Left ventricle myocardium superior (tissue), 1 donor: ENCODE results near the gene XK. TPM values are rescaled to one million over a fixed set of nuclear protein-coding genes. Genes with fewer than 3 reads are reported as not detected.

Experiments used
- ATAC-seq: fragments of 200-7000 bp; cut with Tn5 transposase; one replicate; pipeline ENCODE4 v1.9.1; 2020; ENCODE audit warnings: mild to moderate bottlenecking, moderate library complexity
- DNase-seq: peaks from one replicate; pipeline ENCODE4 v3.0.0-alpha.2; 2020
- intact Hi-C: fragments of 100-400 bp; cut with micrococcal nuclease; formaldehyde crosslinking; loops from one replicate; pipeline ENCODE4 v1.11.0; 2022
- total RNA-seq: library from RNA; stranded (reverse); fragmentation: NEBNext Ultra II Directional; extraction: Animal tissue kit (Norgen Biotek cat#: 25700); gene quantifications from one replicate; pipeline ENCODE4 v1.2.1, GENCODE V29; 2021
- donor health status: DM: no; HTN: yes; CAD: no; lungs with severe emphysema.

Gene XK
- total RNA-seq, 1 donor from 2014 or later: 8.7 TPM

DNA sequence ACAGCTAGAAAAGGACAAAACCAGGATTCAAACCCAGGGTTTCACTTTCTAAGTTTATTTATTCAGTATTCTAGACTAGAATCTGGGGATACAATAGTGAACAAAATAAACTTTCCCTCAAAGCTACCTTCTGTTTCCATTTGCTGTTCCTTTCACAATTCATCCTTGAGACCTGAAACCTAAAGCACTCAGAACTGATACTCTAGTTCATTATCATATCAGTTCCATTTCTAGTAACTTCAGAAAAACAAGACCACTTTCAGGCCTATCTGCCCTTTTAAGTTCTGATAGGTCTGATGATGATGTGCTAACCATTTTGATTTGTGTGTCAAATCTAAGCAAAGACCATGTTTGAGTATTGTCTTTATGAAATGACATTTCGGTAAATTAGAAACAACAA, 7.8 kb upstream of the XK start:
- DNase-seq (no peak), ATAC-seq (no peak)
- intact Hi-C loops: no loop called here

DNA sequence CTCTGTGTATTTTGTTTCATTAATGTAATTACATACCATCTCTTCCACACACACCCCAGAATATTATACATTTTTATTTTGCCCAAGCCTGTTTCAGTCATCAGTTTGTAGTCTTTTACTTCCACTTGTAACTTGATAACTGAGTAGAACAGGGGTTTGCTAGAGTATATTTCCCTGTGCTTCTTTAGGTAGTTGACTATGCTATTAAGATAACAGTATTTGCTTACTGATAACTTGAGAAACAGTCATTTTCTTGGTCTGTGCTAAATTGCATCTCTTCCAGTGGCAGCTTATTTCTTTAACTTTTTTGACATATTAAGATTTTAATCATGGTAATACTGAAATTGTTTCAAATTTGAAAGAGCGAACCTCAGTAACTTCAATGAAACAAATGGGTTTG, 7.0 kb upstream of the XK start:
- intact Hi-C loops: no loop called here
- no peak for DNase-seq

DNA sequence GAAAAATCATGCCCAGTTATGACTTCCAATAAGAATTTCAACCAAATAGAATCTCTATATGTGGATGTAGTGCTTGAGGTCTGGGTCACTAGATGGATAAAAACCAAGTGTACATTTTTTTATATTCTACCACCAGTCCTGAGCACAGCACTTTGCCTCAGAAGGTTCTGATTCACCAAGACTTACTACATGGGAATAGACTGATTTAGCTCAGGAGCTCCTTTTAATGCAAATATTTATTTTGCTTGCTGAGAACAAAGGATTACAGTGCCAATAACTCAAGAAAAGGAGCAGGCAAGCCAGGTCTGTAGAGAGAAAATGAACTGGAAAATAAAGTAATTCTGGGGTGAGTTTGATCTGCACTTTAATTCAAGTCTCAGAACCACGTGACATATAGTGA, 6.4 kb upstream of the XK start:
- no peak for ATAC-seq
- intact Hi-C loops: no loop called here
- no peak for DNase-seq

More for the DNA sequence above, 7.0 kb upstream of the XK start:
- ATAC-seq: no peak

DNA sequence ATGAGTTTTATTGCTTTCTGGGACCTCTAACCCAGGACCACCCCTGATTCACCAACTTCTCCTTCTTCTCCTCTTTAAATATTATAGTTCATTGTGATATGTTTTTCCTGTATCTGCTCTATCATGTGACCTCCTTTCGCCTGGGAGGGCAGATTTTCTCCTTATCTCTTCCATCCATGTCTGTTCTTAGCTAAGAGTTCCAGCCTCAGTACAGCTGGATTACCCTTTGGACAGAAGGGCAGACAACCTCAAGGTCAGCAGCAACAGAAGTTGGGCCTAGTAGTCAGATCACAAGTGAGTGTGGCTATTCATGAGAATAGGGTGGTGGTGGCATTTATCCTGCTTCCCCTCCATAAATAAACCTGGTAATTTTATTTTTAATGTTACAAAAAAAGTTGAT, 5.7 kb upstream of the XK start:
- intact Hi-C loops: no loop called here
- ATAC-seq: no peak
- no peak for DNase-seq

DNA sequence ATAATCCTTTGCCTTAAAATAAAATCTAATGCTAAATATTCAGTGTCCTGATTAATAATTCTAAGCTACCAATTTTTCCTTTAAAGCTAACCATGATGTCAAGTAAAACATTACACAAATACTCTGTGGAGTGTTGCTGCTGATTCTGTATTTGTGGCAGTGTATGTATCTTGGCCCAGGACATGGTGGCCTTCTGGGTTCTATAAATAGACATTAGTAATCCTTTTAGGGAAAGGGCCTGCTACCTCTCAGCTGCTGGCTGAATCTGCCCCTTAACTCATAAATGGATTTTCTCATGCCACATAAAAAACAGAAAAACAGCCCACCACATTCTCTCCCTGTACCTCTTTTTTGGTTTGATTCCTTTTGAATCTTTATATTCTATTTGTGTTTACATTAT, 1.2 kb upstream of the XK start:
- intact Hi-C loops: no loop called here
- peak; percentile 85 for ATAC-seq
- no peak for DNase-seq

DNA sequence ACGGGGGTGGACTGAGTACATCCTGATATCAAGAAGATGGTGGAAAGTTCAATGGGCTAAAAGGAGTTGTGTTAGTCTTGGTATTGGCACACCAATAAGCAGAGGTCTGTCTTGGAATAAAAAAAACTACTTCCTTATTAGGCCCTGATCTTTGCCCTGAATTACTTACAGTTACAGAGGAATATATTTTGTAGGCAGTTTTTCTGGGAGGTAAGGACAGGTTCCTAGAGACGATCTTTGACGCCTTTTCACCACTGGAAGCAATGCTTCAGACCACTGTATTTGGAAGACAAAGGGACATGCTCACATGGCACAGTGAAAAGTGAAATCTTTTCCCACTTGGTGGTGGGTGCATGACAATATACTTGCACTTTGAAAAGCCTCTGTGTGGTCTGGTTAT, 618 bp upstream of the XK start:
- DNase-seq (no peak), ATAC-seq (peak; percentile 20)
- intact Hi-C loops: no loop called here

DNA sequence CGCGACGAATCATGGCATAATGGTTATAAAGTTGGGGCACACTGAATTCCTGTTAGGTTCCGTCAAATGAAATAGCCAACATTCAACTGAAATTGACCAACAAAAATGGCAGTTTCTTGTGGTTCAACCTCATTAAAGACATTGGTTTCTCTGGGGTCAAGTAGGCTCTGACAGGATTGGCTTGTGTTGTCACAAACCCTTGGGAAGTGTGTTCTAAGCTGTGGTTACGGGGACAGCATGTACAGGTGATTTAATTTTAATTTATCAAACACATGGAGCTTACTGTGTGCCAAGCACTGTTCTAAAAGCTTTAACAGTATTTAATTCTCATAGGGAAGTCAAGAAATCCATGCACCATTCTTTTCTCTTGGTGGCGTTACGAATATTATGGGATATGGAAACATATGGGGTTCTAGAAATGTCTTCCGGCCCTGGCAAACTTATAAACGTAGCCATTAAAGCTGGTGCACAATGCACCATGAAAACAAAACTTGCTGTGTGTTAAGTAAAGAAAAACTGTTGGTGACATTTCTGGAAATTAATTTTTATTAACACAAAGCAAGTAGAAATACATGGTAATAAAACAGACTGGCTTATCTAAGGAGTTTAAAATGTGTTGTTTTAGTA, 891 bp downstream of the XK start:
- ATAC-seq (peak; percentile 42), DNase-seq (no peak)
- intact Hi-C loops: no loop called here

DNA sequence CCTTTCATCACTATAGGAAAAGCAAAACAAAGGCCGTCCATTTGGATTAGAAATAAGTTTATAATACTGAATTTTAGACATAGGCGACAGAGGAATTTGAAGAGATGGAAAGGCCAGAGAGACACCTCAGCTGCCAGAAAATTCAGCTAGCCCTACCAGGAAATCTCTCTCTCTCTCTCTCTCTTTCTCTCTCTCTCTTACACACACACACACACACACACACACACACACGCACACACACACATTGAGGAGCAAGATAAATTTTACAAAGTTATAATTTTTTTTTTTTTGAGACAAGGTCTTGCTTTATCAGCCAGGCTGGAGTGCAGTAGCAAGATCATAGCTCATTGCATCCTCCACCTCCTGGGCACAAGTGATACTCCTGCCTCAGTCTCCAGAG, 1.4 kb downstream of the XK start:
- ATAC-seq (no peak), DNase-seq (no peak)
- intact Hi-C loops: no loop called here

DNA sequence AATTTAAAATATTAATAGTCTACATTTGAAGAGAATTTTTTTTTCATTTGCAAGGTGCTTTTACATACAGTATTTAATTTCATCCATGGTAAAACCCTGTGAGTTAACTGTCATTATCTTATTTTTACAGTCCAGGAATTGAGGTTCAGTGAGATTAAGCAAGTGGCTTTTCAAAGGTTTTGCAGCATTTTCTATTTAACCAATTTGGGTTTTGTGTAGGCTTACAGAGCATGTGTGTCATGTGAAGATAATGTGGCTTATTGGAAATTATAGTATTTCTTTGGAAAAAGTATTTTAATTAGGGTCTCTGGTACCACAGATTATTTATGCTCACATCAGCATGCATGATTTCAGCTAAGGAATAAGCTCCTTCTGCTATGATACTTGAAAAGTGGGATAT, 4.5 kb downstream of the XK start:
- no peak for ATAC-seq
- intact Hi-C loops: no loop called here
- DNase-seq: no peak

DNA sequence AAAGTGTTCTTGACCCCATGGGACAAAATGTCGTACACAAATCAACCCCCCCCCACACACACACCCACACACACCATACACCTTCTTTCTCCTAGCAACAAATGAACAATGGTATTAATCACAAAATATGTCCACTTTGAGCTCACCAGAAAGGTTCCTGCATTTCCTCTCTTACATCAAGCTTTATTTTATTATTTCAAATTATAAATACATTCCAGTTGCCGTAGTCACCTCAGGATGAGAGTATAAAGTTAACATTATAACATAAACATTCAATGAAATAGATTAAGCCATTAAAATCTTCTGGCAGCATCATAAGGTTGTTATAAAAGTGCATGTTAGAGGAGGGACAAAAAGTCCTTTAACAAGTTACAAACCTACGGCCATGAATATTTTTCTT, 7.3 kb downstream of the XK start:
- DNase-seq (no peak), ATAC-seq (no peak)
- intact Hi-C loops: no loop called here

DNA sequence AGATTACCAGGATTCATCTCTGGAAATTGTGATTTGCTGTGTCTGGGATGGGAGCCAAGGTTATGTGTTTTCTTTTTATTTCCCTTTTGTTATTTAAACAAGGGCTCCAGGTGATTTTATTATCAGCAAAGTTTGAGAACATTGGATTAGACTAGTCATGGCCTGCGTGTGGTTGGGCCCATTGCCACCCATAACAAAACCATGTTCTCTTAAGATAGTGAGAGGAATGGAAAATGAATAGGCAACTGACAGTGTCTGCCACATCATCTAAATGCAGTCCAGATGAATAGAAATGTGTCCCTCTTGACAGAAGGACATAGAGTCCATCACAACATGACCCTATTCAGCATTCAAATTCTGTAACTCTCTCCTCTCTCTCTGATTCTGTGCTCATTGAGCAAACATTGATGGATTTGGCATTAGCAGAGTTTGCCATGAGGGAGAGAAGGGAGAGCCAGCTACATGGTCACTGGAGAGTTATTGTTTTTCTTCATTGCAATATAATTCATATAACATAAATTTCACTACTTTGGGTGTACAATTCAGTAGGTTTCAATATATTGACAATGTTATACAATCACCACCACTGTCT, 11.7 kb downstream of the XK start:
- intact Hi-C loops: no loop called here
- peak; percentile 70 for ATAC-seq
- DNase-seq: no peak

DNA sequence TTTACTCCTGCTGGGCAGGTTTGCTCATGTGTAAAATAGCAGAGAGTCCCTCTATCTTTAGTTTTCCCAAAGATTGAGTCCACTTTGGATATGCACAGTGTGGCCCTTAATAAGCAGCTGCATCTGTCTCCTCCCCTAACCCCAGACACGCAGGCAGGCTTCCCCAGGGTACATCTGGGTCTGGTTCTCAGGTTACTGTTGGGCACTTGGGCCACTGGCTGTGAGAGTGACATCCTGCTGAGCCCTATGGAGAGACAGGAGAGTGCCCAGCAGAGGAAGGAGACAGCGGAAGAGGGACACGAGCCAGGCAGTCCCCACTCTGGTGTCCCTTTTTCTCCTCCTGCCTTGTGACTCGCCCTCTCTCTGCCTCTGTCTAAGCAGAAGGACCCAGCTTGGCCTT, 16.0 kb downstream of the XK start:
- intact Hi-C loops: no loop called here
- peak; percentile 66 for ATAC-seq
- DNase-seq: no peak

DNA sequence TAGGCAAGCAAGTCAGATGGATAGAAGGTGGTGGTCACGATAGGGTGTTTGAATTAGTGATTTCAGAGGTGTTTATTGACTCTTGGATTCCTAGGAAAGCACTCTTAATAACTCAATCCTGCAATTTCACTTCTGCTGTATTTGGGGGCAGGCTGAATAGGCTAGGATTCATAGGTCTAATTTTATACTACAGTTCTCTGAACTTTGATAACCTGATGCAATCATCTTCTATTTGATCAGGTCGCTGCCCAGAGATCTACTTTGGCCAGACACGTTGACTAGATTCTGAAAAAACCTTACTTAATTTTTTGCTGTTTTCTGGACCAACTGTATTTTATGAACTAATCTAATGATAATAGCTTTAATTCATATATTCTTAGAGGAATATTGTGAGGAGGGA, 26.4 kb downstream of the XK start:
- intact Hi-C loops: no loop called here
- ATAC-seq (no peak), DNase-seq (no peak)

DNA sequence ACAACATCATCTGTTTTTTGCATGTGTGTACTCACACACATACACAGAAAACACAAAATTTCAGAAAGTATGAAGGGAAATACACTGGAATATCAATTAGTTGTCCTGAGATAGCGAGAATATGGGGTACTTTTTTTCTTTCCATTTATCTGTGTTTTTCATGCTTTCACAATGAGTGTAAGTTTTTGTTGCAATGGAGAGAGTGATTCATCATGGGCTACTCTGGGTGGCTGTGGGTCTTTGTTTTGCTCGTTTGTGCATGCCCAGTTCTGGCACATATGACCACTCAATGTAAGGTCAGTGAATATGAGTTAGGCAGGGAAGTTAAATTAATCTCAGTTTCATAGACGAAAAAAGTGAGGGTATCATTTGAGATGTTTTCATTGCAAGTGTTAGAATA, 26.9 kb downstream of the XK start:
- ATAC-seq (no peak), DNase-seq (no peak)
- intact Hi-C loops: no loop called here

DNA sequence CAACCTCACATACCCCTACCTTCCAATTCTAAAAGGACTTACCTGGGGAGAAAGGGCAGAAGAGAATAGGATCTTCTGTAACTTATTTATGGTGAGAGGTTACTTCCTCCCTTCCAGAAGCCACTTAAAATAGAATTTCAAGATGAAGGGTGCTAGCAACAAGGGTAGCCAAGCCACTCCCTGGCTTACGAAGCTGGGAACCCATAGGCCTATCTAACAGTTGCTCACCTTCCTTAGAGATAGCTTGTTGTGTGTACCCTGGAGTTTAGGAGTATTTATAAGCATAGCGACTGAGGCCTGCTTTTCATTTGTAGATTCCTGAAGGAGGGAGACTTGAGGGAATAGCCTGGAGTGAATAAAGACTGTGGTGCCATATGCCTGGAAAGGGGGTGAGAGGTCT, 28.9 kb downstream of the XK start:
- ATAC-seq: peak; percentile 93
- no peak for DNase-seq
- intact Hi-C loops: no loop called here

DNA sequence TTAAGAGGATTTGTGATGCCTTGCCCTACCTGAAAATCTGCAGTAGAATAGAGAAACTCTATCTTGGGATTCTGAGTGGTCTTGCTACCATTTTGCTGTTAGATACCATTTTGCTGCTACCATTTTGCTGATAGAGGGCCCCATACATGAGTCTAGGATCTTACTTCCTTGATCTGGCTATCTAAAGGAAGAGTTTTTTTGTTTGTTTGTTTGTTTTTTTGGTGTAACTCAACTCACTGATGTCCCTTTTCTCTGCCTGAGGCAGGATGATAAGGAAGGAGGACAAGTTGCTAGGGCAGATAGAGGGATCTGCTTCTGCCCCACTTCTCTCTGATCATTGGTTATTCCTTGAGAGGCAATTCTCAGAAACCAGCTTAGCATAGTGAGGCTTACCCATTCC, 31.0 kb downstream of the XK start:
- ATAC-seq (no peak), DNase-seq (no peak)
- intact Hi-C loops: no loop called here

DNA sequence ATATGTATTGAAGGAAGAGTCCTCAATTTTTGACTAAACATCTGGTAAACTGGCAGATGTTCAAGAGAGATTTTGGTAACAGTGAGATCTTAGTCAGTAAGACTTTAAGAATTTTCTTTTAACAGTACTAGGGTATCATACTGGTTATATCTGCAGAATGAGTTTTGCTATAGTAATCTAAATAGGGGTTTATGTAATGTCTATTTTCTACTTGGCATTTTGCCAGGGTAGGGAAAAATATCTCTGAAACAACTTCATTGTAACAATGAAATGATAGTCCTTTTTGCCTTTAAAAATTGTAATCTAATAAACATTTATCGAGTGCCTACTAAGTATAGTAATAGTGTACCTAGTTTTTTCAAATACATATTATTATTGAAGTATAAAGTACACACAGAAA, 32.1 kb downstream of the XK start:
- ATAC-seq (no peak), DNase-seq (no peak)
- intact Hi-C loops: no loop called here

DNA sequence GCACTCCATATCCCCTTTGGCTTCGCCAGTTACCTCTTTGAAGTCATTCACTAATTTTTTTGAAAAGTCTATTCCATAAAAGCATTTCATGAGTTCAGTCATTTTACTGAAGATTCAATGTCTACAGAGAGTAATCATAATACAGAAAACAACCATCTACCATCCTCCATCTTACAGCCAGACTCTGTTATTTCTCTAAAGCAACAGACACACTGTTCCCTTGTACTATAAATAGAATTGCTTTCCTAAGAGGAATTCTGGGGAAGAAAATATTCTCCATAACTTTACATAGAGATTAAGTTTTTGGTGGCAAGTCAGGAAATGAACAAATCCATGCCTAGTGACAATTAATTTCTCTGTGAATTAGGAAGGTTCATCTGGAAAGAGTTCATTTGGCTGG, 37.0 kb downstream of the XK start:
- no peak for DNase-seq
- intact Hi-C loops: no loop called here
- no peak for ATAC-seq

DNA sequence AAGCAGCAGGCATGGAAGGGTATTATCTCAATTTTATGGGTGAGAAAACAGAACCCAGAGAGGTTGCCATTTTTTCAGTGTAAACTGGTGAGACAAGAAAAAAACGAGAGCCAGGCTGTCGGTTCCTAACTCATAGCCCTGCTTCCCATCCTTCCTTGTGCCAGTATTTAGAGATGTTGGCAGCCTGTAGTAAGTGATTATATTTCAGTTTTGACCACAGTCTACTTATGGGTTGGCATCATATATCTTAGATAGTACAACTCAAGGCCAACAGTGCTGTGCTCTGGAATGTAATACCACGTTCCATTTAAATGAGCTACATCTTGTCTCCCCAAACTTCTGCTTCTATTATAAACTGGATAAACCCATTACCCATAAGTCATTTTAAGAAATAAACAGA, 40.8 kb downstream of the XK start:
- intact Hi-C loops: no loop called here
- DNase-seq (no peak), ATAC-seq (no peak)

DNA sequence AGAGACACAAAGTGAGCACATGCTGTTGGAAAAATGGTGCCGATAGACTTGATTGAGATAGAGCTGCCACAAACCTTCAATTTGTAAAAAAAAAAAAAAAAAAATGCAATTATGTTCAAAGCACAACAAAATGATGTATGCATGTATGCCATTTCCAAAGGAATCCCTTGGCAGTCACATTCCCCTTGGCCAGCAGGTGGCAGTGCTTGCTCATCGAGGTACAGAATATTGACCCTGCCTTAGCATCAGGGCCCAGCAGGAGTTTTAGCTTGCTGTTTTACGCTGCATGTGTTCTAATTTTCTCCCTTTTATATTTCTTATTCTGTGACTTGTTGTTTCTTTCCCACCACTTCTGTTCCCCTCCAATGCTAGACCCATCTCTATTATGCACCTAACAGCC, 59.8 kb downstream of the XK start:
- DNase-seq (peak; percentile 77), ATAC-seq (peak; percentile 71)
- intact Hi-C loops: loop anchor here (10.0 kb wide), 1 partner anchor 79 kb away; no protein-coding TSS in a partner anchor

DNA sequence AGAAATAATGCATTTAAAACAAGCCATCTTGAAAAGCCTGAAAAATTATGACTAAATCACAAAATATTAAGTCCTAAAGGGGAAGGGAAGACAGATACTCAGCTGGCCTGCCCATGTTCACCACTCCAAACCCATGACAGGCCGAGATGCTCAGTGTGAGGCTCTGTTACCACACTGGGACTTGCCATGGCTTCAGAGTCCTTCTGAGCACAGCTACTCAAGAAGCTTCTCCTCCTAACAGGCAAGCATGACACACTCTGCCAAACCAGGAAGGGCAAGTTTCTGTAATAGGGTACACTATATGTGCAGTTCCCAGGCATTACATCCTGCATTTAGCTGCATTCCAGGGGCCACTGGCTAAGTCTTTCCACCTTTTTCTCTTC, 60.2 kb downstream of the XK start:
- DNase-seq (no peak), ATAC-seq (no peak)
- intact Hi-C loops: loop anchor here (10.0 kb wide), 1 partner anchor 79 kb away; no protein-coding TSS in a partner anchor
